ENCODE results near the gene WDR64.
A peak's percentile ranks its signal among the peaks of the same experiment; 100 is the strongest.
"Not testable (repeated sequence)": the region's sequence is repeated elsewhere in the genome, so short reads cannot be mapped to it uniquely, and the experiment has no call there.

The WDR64 gene

DNA sequence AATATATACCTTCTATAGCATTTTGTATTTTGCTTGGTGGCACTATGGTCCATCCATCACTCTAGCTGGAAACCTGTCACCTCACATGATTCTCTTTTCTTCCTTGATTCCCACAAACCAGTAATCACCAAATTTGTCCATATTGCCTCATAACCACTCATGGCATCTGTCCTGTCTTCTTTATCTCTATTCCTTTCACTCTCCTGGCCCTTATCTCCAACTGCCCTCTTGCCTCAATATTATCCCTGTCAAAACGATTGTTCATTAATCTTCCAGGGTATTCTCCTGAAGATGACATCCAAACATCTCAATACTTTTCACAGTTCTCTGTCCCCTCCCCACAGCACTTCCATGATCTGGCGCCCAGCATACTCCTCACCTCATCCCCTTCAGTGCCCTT, 46.1 kb downstream of the WDR64 start:
- DNase-seq (ENCODE audit: low read depth in 1 of 2, low spot score in 1 of 2) = no peak

GRCh38 chr1:241701483-241702295, 49.6 kb downstream of the WDR64 start:
- no peak for DNase-seq (ENCODE audit: low read depth in 1 of 2, low spot score in 1 of 2)

- no peak for DNase-seq (ENCODE audit: low read depth in 1 of 2, low spot score in 1 of 2)
These were observed 50.6 kb downstream of the WDR64 start for GRCh38 chr1:241702442-241703373.

- not testable (repeated sequence) for DNase-seq (ENCODE audit: low read depth in 1 of 2, low spot score in 1 of 2)
These were observed 51.7 kb downstream of the WDR64 start for GRCh38 chr1:241703739-241704138.

DNA sequence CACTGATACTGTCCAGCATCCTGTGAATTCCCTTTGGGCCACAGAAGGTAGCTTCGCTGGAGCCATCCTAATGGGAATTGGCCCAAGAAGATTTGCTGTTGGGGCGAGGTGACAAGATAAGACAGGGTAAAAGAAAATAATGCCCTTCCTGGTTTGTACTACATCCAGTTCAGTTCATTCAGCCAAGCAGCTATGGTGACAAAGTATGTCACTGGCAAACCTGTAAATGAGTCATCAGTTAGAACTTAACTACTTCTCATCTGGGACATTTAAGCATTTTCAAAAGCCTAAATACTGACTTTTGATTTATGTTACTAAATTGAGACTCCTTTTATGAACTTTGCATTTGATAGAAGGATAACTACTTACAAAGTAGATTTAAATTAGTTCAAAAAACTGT, 54.2 kb downstream of the WDR64 start:
- no peak for DNase-seq (ENCODE audit: low read depth in 1 of 2, low spot score in 1 of 2)

DNA sequence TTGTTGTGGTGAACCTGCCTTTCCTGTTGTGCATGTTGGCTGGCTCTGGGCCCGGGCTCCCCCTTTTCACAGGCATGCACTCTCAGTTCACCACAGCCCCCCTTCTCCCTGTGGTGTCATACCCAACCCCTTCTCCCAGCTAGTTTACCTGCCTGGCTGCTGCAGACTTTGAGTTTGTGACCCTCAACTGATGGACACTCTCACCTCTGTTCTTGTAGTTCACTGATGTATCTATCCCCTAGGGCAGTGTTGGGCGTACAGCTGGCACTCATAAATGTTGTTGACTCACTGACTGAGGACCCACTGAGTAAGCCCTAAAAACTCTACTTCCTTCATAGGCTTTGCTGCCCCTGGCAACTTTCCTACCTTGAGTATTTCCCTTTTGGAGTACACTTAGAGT, 54.9 kb downstream of the WDR64 start:
- no peak for DNase-seq (ENCODE audit: low read depth in 1 of 2, low spot score in 1 of 2)

- no peak for DNase-seq (ENCODE audit: low read depth in 1 of 2, low spot score in 1 of 2)
These were observed 55.4 kb downstream of the WDR64 start for GRCh38 chr1:241707442-241707841.

- DNase-seq (ENCODE audit: low read depth in 1 of 2, low spot score in 1 of 2) = no peak
These were observed 59.2 kb downstream of the WDR64 start for GRCh38 chr1:241711326-241711725.

- DNase-seq (ENCODE audit: low read depth in 1 of 2, low spot score in 1 of 2) = no peak
These were observed 61.2 kb downstream of the WDR64 start for GRCh38 chr1:241713316-241713715.

- no peak for DNase-seq (ENCODE audit: low read depth in 1 of 2, low spot score in 1 of 2)
These were observed 62.5 kb downstream of the WDR64 start for GRCh38 chr1:241714321-241715218.

GRCh38 chr1:241715435-241715834, 63.4 kb downstream of the WDR64 start:
- DNase-seq (ENCODE audit: low read depth in 1 of 2, low spot score in 1 of 2) = no peak

GRCh38 chr1:241715956-241716355, 63.9 kb downstream of the WDR64 start:
- DNase-seq (ENCODE audit: low read depth in 1 of 2, low spot score in 1 of 2) = no peak

- DNase-seq (ENCODE audit: low read depth in 1 of 2, low spot score in 1 of 2) = peak in 1 of 2 donors; percentile 18
These were observed 65.0 kb downstream of the WDR64 start for GRCh38 chr1:241716915-241717656.

DNA sequence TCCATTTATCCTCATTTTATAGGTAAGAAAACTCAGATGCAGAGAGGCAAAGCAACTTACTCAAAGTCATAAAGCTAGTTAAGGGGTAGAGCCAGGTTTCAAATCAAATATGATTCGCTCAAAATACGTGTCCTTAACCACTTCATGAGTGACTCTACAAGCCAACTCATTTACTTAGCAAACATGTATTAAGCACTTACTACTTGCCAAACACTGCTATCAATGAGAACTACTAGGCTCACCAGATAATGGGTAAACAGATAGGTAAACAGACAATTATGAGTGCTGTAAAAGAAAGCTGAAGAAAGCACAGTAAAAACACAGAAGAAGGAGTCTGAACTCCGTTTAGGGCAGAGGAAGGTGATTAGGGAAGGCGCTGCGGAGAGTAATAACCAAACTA, 65.9 kb downstream of the WDR64 start:
- DNase-seq (ENCODE audit: low read depth in 1 of 2, low spot score in 1 of 2) = no peak

- no peak for DNase-seq (ENCODE audit: low read depth in 1 of 2, low spot score in 1 of 2)
These were observed 68.9 kb downstream of the WDR64 start for GRCh38 chr1:241721011-241721410.

DNA sequence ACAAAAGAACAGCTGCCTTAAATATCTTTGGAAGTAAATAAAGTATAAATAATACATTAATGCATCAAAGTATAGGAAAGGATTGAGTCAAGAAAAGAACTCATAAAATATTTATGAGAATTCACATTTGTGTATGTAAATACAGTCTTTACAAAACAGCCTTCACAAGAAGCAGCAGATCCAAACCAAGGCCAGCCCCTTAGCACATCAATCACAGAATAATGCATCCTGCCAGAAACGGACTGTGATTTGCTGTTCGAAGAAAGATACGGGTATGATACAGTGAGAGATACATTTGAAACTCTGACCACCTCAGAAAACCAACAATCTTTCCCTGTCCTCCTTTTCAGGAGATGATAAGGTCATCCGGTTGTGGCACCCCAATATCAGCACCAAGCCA, 70.9 kb downstream of the WDR64 start:
- no peak for DNase-seq (ENCODE audit: low read depth in 1 of 2, low spot score in 1 of 2)

DNA sequence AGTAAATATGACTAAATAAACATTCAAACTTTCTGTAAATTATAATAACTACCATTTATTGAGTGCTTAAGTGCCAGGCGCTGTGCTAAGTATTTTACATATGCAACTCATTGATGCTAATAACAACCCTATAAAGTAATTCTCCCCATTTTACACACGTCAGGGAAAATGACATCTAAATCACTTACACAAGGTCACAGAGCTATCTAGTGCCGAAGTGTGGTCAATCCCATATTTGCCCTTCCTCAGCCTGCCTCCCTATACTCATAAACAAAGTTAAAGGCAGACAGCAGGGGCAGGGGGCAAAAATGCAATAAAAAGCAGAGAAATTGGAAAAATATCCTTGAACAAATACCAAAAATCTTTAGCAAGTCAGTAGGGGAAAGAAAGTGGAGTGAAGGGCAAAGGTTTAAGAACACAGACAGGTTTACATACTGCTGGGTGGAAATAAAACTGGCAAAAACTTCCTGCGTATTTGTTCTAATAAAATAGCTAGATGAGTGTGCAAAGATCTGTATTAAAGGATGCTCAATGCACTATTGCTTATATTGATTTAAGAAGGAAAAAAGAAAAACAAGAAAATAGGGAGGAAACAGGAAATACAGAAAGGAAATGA, 72.8 kb downstream of the WDR64 start:
- DNase-seq (ENCODE audit: low read depth in 1 of 2, low spot score in 1 of 2) = no peak

GRCh38 chr1:241730031-241730430, 78.0 kb downstream of the WDR64 start:
- DNase-seq (ENCODE audit: low read depth in 1 of 2, low spot score in 1 of 2) = no peak

- no peak for DNase-seq (ENCODE audit: low read depth in 1 of 2, low spot score in 1 of 2)
These were observed 81.8 kb downstream of the WDR64 start for GRCh38 chr1:241733899-241734298.

- no peak for DNase-seq (ENCODE audit: low read depth in 1 of 2, low spot score in 1 of 2)
These were observed 82.5 kb downstream of the WDR64 start for GRCh38 chr1:241734533-241734932.
